ENCODE measurements around the gene EMP3.
"Not testable (repeated sequence)": the region's sequence is repeated elsewhere in the genome, so short reads cannot be mapped to it uniquely, and the experiment has no call there.

Gene EMP3

GRCh38 chr19:48315712-48316111, 9.6 kb upstream of the EMP3 start:
- no peak overlapping the region for H3K27ac ChIP-seq (ENCODE audit: low read depth, low read length)
- H3K9ac ChIP-seq (ENCODE audit: low read depth, low read length): no peak overlapping the region
- no peak overlapping the region for H3K4me3 ChIP-seq (ENCODE audit: low read depth, low read length)
- H3K36me3 ChIP-seq (ENCODE audit: control insufficient read depth, insufficient read depth, low read length): no peaks in the 10 kb centered on the region
- H3K4me1 ChIP-seq (ENCODE audit: control insufficient read depth, insufficient read depth, low read length): peaks cover 10% of the 10 kb centered on the region
- no peaks in the 10 kb centered on the region for H3K27me3 ChIP-seq (ENCODE audit: control insufficient read depth, insufficient read depth, low read length)
- no peaks in the 10 kb centered on the region for H3K9me3 ChIP-seq (ENCODE audit: control insufficient read depth, insufficient read depth, low read length)

GRCh38 chr19:48317708-48317960, 7.7 kb upstream of the EMP3 start:
- H3K36me3 ChIP-seq (ENCODE audit: control insufficient read depth, insufficient read depth, low read length); H3K4me3 ChIP-seq (ENCODE audit: low read depth, low read length); H3K27ac ChIP-seq (ENCODE audit: low read depth, low read length); H3K9me3 ChIP-seq (ENCODE audit: control insufficient read depth, insufficient read depth, low read length); H3K27me3 ChIP-seq (ENCODE audit: control insufficient read depth, insufficient read depth, low read length); H3K9ac ChIP-seq (ENCODE audit: low read depth, low read length): not testable (repeated sequence)
- H3K4me1 ChIP-seq (ENCODE audit: control insufficient read depth, insufficient read depth, low read length): peaks cover 17% of the 10 kb centered on the region

- no peaks in the 10 kb centered on the region for H3K36me3 ChIP-seq (ENCODE audit: control insufficient read depth, insufficient read depth, low read length)
- no peak overlapping the region for H3K4me3 ChIP-seq (ENCODE audit: low read depth, low read length)
- H3K27ac ChIP-seq (ENCODE audit: low read depth, low read length): no peak overlapping the region
- H3K9ac ChIP-seq (ENCODE audit: low read depth, low read length): no peak overlapping the region
- H3K9me3 ChIP-seq (ENCODE audit: control insufficient read depth, insufficient read depth, low read length): no peaks in the 10 kb centered on the region
- peaks cover 18% of the 10 kb centered on the region for H3K4me1 ChIP-seq (ENCODE audit: control insufficient read depth, insufficient read depth, low read length)
- no peaks in the 10 kb centered on the region for H3K27me3 ChIP-seq (ENCODE audit: control insufficient read depth, insufficient read depth, low read length)
Measured at GRCh38 chr19:48318286-48318987, 6.9 kb upstream of the EMP3 start.

GRCh38 chr19:48319647-48320541, 5.5 kb upstream of the EMP3 start:
- Histone ChIP-seq H3K9ac (ENCODE audit: low read depth, low read length) (no peak overlapping the region), H3K27ac (ENCODE audit: low read depth, low read length) (peak overlapping the region; percentile 17)

DNA sequence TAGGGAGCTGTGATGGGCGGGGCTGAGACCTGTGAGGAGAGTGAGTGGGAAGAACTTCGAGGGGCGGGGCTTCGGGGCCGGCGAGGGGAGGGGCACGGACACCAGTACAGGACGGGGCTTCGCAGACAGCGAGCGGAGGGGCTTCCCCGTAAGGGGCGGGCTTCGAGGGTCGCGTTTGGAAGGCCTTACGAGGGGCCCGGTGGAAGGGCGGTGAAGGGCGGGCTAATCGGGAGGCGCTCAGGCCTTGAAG, 4.1 kb upstream of the EMP3 start:
- Histone ChIP-seq H3K4me1 (ENCODE audit: control insufficient read depth, insufficient read depth, low read length) (peaks cover 25% of the 10 kb centered on the region), H3K36me3 (ENCODE audit: control insufficient read depth, insufficient read depth, low read length) (no peaks in the 10 kb centered on the region), H3K9me3 (ENCODE audit: control insufficient read depth, insufficient read depth, low read length) (no peaks in the 10 kb centered on the region), H3K4me3 (ENCODE audit: low read depth, low read length) (peak overlapping the region; percentile 73), H3K27me3 (ENCODE audit: control insufficient read depth, insufficient read depth, low read length) (no peaks in the 10 kb centered on the region), H3K27ac (ENCODE audit: low read depth, low read length) (peak overlapping the region; percentile 92), H3K9ac (ENCODE audit: low read depth, low read length) (peak overlapping the region; percentile 74)

More at GRCh38 chr19:48319647-48320541, 5.5 kb upstream of the EMP3 start:
- Histone ChIP-seq H3K4me1 (ENCODE audit: control insufficient read depth, insufficient read depth, low read length) (peaks cover 18% of the 10 kb centered on the region), H3K9me3 (ENCODE audit: control insufficient read depth, insufficient read depth, low read length) (no peaks in the 10 kb centered on the region), H3K36me3 (ENCODE audit: control insufficient read depth, insufficient read depth, low read length) (no peaks in the 10 kb centered on the region), H3K4me3 (ENCODE audit: low read depth, low read length) (peak overlapping the region; percentile 73; the same call in 1 of the 2 replicates), H3K27me3 (ENCODE audit: control insufficient read depth, insufficient read depth, low read length) (no peaks in the 10 kb centered on the region)

- Histone ChIP-seq H3K27me3 (ENCODE audit: control insufficient read depth, insufficient read depth, low read length) (no peaks in the 10 kb centered on the region), H3K4me1 (ENCODE audit: control insufficient read depth, insufficient read depth, low read length) (peaks cover 25% of the 10 kb centered on the region), H3K9ac (ENCODE audit: low read depth, low read length) (peak overlapping the region; percentile 74), H3K36me3 (ENCODE audit: control insufficient read depth, insufficient read depth, low read length) (no peaks in the 10 kb centered on the region), H3K9me3 (ENCODE audit: control insufficient read depth, insufficient read depth, low read length) (no peaks in the 10 kb centered on the region), H3K4me3 (ENCODE audit: low read depth, low read length) (peak overlapping the region; percentile 73), H3K27ac (ENCODE audit: low read depth, low read length) (peak overlapping the region; percentile 92)
Measured at GRCh38 chr19:48321622-48322591, 3.4 kb upstream of the EMP3 start.

DNA sequence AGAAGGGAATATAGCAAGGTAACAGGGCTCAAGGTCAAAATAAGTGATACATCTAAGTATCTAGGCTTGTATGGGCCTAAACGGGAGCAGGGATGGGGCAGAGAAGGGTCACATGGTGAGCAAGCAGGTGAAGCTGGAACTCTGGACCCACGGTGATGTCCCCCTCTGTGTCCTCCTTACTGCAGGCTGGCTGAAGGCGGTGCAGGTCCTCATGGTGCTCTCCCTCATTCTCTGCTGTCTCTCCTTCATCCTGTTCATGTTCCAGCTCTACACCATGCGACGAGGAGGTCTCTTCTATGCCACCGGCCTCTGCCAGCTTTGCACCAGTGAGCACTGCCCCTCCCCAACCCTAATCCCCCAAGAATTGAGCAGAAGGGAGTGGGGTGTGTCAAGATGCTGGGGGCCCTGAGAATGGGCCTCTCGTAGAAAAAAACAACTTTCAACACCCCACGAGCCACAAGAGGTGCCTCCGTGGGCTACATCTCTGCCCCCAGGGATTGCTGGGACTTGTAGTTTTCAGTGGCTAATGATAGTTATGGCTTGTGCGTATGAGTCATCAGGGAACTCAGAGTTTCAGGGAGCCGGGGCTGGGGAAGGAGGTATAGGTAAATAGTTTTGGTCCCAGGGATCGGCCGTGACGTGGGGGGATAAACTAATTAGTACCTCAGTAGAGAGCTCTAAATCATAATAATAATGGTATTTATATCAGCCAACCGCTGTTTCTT, 4.0 kb downstream of the EMP3 start:
- Histone ChIP-seq H3K9me3 (ENCODE audit: control insufficient read depth, insufficient read depth, low read length) (no peaks in the 10 kb centered on the region), H3K9ac (ENCODE audit: low read depth, low read length) (no peak overlapping the region), H3K27me3 (ENCODE audit: control insufficient read depth, insufficient read depth, low read length) (no peaks in the 10 kb centered on the region), H3K27ac (ENCODE audit: low read depth, low read length) (peak overlapping the region; percentile 63), H3K36me3 (ENCODE audit: control insufficient read depth, insufficient read depth, low read length) (no peaks in the 10 kb centered on the region), H3K4me3 (ENCODE audit: low read depth, low read length) (peak overlapping the region; percentile 70; the same call in 1 of the 2 replicates), H3K4me1 (ENCODE audit: control insufficient read depth, insufficient read depth, low read length) (peaks cover 30% of the 10 kb centered on the region)

DNA sequence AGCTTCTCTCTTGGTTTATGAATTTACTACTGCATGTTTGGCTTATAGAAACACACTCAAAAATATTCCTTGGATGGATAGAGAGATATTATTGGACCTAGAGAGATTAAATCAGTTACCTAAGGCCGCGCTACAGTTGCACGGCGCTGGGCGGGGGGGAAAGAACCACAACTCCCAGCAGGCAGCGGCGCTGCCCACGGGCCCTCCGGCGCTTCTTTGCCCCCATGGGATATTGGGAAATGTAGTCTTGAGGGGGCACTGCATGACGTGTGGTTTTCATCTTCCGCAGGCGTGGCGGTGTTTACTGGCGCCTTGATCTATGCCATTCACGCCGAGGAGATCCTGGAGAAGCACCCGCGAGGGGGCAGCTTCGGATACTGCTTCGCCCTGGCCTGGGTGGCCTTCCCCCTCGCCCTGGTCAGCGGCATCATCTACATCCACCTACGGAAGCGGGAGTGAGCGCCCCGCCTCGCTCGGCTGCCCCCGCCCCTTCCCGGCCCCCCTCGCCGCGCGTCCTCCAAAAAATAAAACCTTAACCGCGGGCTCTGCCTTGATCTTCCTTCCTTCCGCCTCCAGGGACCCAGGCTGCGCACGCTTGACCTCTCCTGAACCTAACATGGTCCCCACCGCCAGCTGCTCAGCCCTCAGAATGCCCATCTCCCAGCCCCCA, 4.8 kb downstream of the EMP3 start:
- peaks cover 30% of the 10 kb centered on the region for H3K4me1 ChIP-seq (ENCODE audit: control insufficient read depth, insufficient read depth, low read length)

GRCh38 chr19:48332351-48332661, 7.0 kb downstream of the EMP3 start:
- no peaks in the 10 kb centered on the region for H3K36me3 ChIP-seq (ENCODE audit: control insufficient read depth, insufficient read depth, low read length)
- H3K27ac ChIP-seq (ENCODE audit: low read depth, low read length): peak overlapping the region; percentile 14
- no peaks in the 10 kb centered on the region for H3K27me3 ChIP-seq (ENCODE audit: control insufficient read depth, insufficient read depth, low read length)
- H3K9ac ChIP-seq (ENCODE audit: low read depth, low read length): no peak overlapping the region
- peak overlapping the region; percentile 54 for H3K4me3 ChIP-seq (ENCODE audit: low read depth, low read length)
- no peaks in the 10 kb centered on the region for H3K9me3 ChIP-seq (ENCODE audit: control insufficient read depth, insufficient read depth, low read length)
- peaks cover 23% of the 10 kb centered on the region for H3K4me1 ChIP-seq (ENCODE audit: control insufficient read depth, insufficient read depth, low read length)

More for the DNA sequence above, 4.8 kb downstream of the EMP3 start:
- H3K27ac ChIP-seq (ENCODE audit: low read depth, low read length): peak overlapping the region; percentile 63
- no peaks in the 10 kb centered on the region for H3K27me3 ChIP-seq (ENCODE audit: control insufficient read depth, insufficient read depth, low read length)
- peak overlapping the region; percentile 70 for H3K4me3 ChIP-seq (ENCODE audit: low read depth, low read length)
- H3K36me3 ChIP-seq (ENCODE audit: control insufficient read depth, insufficient read depth, low read length): no peaks in the 10 kb centered on the region
- H3K9ac ChIP-seq (ENCODE audit: low read depth, low read length): peak overlapping the region; percentile 35; the same call in 1 of the 2 replicates
- H3K9me3 ChIP-seq (ENCODE audit: control insufficient read depth, insufficient read depth, low read length): no peaks in the 10 kb centered on the region
